Activated CD8-positive, alpha-beta T cell treated with anti-CD3 and anti-CD28 coated beads for 36 hours (primary cell): ENCODE data around the gene PREPL. TPM values are rescaled to one million over a fixed set of nuclear protein-coding genes. Genes with fewer than 3 reads are reported as not detected.

Source experiments
- ATAC-seq: fragments of 200-7000 bp; cut with Tn5 transposase; one replicate; pipeline ENCODE4 v1.10.0; 2021; ENCODE audit warnings: mild to moderate bottlenecking, moderate library complexity
- CTCF ChIA-PET: fragments of 350-600 bp; sonication (Branson Sonifier 250); formaldehyde crosslinking; loops from one replicate; lab custom pipeline; 2021; ENCODE audit warnings: antibody characterized with exemption; lab: Charles Lee
- POLR2A ChIA-PET: fragments of 350-600 bp; sonication (Branson Sonifier 250); formaldehyde crosslinking; loops from one replicate; lab custom pipeline; 2021; ENCODE audit warnings: antibody characterized with exemption; lab: Charles Lee
- DNase-seq: peaks from one replicate; pipeline ENCODE4 v3.0.0-alpha.2; 2020
- H3K27ac Mint-ChIP-seq: one replicate; pipeline ENCODE4 v1.8.0; 2021; ENCODE audit warnings: mild to moderate bottlenecking, mixed read lengths
- H3K27me3 Mint-ChIP-seq: one replicate; pipeline ENCODE4 v1.8.0; 2021; ENCODE audit warnings: mixed read lengths
- H3K36me3 Mint-ChIP-seq: one replicate; pipeline ENCODE4 v1.8.0; 2021; ENCODE audit warnings: low read depth, mixed read lengths
- H3K4me1 Mint-ChIP-seq: one replicate; pipeline ENCODE4 v1.8.0; 2021; ENCODE audit warnings: low read depth, mixed read lengths
- H3K4me3 Mint-ChIP-seq: one replicate; pipeline ENCODE4 v1.8.0; 2021; ENCODE audit warnings: mild to moderate bottlenecking, moderate library complexity, mixed read lengths
- H3K9me3 Mint-ChIP-seq: one replicate; pipeline ENCODE4 v1.8.0; 2021; ENCODE audit warnings: mixed read lengths
- intact Hi-C: fragments of 100-400 bp; cut with micrococcal nuclease; formaldehyde crosslinking; loops from one replicate; pipeline ENCODE4 v1.10.0; 2022
- total RNA-seq, 2 experiments: library from RNA; stranded (reverse); gene quantifications; one replicate each; pipeline ENCODE4 v1.2.3, GENCODE V29; 2021
- TF ChIP-seq, protein P1 (sequence below): fragments of 200-600 bp; IDR thresholded peaks from one replicate; pipeline ENCODE4 v1.8.0; 2022; ENCODE audit warnings: antibody characterized with exemption, mild to moderate bottlenecking

Gene PREPL
- total RNA-seq, 2 experiments from 2014 or later, result 25.0 to 25.2 TPM

DNA sequence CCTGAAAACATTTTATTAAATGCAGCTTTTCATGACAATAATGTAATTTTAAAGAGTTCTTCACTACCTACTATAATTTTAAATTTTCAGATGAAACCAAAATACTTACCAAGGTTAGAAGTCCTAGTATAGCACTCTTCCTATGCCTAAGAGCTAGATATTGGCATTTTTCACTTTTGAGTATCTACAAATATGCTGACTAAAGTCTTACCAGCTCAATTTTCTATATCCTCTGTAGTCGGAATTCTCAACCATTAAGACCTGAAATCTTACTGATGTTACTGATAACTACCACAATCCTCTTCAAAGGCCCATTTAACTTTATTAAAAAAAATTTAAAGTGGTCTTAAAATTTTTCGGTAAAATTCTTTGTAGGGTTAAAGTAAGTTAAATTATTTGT is 32.0 kb downstream of the PREPL start:
- ChIA-PET CTCF (interaction anchor here (0.9 to 1.5 kb wide), 6 partner anchors 14 to 446 kb away, joined by 3 to 7 read pairs (median 4); no protein-coding TSS in a partner anchor), POLR2A (interaction anchor here (0.7 to 1.1 kb wide), 2 partner anchors 33 to 506 kb away, joined by 4 to 5 read pairs; partner anchors contain the start of genes CAMKMT and PREPL)
- H3K4me3 Mint-ChIP-seq, result no peak overlapping the region
- no peak overlapping the region for H3K27ac Mint-ChIP-seq
- no peaks in the 10 kb centered on the region for H3K27me3 Mint-ChIP-seq
- H3K4me1 Mint-ChIP-seq, result peaks cover 7% of the 10 kb centered on the region
- intact Hi-C loops, result no loop called here
- ATAC-seq (no peak), DNase-seq (no peak)
- peaks cover 35% of the 10 kb centered on the region for H3K36me3 Mint-ChIP-seq
- TF ChIP-seq, protein P1, sequence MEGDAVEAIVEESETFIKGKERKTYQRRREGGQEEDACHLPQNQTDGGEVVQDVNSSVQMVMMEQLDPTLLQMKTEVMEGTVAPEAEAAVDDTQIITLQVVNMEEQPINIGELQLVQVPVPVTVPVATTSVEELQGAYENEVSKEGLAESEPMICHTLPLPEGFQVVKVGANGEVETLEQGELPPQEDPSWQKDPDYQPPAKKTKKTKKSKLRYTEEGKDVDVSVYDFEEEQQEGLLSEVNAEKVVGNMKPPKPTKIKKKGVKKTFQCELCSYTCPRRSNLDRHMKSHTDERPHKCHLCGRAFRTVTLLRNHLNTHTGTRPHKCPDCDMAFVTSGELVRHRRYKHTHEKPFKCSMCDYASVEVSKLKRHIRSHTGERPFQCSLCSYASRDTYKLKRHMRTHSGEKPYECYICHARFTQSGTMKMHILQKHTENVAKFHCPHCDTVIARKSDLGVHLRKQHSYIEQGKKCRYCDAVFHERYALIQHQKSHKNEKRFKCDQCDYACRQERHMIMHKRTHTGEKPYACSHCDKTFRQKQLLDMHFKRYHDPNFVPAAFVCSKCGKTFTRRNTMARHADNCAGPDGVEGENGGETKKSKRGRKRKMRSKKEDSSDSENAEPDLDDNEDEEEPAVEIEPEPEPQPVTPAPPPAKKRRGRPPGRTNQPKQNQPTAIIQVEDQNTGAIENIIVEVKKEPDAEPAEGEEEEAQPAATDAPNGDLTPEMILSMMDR, result no peak
- H3K9me3 Mint-ChIP-seq, result no peaks in the 10 kb centered on the region

DNA sequence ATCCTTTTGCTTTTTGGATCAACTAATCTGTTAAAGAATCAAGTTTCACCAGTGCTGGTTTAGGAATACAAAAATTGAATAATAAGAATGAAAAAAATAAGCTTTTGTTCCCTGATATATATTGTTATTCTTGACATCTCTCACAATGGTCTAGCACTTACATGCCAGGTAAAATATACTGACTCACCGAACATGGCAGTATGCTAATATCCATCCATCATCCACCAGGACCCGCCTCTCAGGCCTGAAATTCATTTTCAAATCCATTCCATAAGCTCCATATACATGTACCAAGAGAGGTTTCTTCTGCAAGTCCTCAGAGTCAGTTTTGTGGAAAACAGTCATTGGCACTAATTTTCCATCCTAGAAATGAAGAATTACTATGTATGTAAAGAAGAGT is 32.5 kb downstream of the PREPL start:
- Mint-ChIP-seq H3K4me3 (no peak overlapping the region), H3K27me3 (no peaks in the 10 kb centered on the region), H3K36me3 (peaks cover 39% of the 10 kb centered on the region), H3K9me3 (no peaks in the 10 kb centered on the region), H3K27ac (no peak overlapping the region), H3K4me1 (peaks cover 7% of the 10 kb centered on the region)
- TF ChIP-seq, protein P1, result no peak
- POLR2A ChIA-PET, result interaction anchor here (0.6 to 1.1 kb wide), 2 partner anchors 33 to 332 kb away, joined by 3 to 5 read pairs; partner anchors contain the start of genes CAMKMT and PREPL
- CTCF ChIA-PET, result interaction anchor here (0.9 to 1.4 kb wide), 4 partner anchors 15 to 242 kb away, joined by 3 to 7 read pairs (median 4); no protein-coding TSS in a partner anchor
- ATAC-seq, result no peak
- intact Hi-C loops, result no loop called here
- no peak for DNase-seq

DNA sequence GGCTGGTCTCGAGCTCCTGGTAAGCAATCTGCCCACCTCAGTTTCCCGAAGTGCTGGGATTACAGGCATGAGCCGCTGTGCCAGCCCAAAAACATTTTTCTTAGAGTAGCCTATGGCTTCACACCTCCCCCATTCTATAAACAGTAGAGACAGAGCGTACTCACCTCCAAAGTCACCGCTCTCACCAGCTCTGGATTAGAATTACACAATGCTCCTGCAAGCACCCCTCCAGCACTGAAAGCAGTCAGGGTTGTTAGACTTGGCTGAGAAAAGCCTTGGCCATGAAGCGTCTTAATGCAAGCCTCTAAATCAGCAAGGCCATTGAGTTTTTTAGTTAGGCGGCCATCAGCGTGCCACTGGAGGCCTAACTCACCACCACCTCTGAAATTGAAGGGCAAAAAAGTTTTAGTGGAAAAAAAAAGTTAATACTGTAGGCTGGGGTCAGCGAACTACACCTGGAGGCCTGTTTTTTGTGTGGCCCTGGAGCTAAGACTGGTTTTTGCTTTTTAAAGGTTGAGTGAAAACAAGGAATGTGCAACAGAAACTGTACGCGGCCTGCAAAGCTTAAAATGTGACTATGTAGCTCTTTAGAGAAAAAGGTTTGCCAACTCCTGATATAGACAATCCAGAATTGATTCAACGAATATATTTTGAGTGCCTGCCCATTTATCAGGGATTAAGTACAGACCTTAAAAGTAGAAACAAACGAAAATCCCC is 34.6 kb downstream of the PREPL start:
- ChIA-PET POLR2A (no interaction called here), CTCF (interaction anchor here (0.9 kb wide), 1 partner anchor 12 kb away, joined by 3 read pairs; no protein-coding TSS in a partner anchor)
- intact Hi-C loops, result no loop called here
- H3K27me3 Mint-ChIP-seq, result no peaks in the 10 kb centered on the region
- H3K4me3 Mint-ChIP-seq, result no peak overlapping the region
- peaks cover 7% of the 10 kb centered on the region for H3K4me1 Mint-ChIP-seq
- ATAC-seq, result no peak
- DNase-seq, result no peak
- no peak overlapping the region for H3K27ac Mint-ChIP-seq
- H3K36me3 Mint-ChIP-seq, result peaks cover 43% of the 10 kb centered on the region
- no peaks in the 10 kb centered on the region for H3K9me3 Mint-ChIP-seq
- TF ChIP-seq, protein P1, result no peak

DNA sequence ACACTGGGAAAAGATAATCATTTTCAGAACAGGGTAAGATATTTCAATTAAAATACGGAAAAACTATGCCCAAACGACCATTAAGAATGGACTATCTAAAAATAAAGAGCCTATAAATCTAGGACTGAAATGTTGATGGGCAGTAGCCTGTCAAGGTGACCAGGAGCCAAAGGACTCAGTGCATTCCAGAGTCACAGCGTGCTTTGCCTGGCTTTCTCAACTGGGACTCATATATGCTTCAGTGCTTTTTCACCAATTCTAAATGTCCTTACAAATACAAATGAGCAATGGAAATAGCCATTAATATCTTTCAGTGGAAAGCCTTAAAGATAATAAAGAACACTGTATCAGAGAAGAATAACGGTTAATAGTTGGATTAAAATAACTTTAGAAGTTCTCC is 35.4 kb downstream of the PREPL start:
- peaks cover 7% of the 10 kb centered on the region for H3K4me1 Mint-ChIP-seq

More for the DNA sequence above, 35.4 kb downstream of the PREPL start:
- TF ChIP-seq, protein P1, result no peak
- no peaks in the 10 kb centered on the region for H3K9me3 Mint-ChIP-seq
- DNase-seq (no peak), ATAC-seq (no peak)
- H3K36me3 Mint-ChIP-seq, result peaks cover 48% of the 10 kb centered on the region
- intact Hi-C loops, result no loop called here
- CTCF ChIA-PET, result no interaction called here
- H3K27ac Mint-ChIP-seq, result no peak overlapping the region
- POLR2A ChIA-PET, result no interaction called here
- no peak overlapping the region for H3K4me3 Mint-ChIP-seq
- no peaks in the 10 kb centered on the region for H3K27me3 Mint-ChIP-seq
